Vagina (tissue), 2 donors: ENCODE measurements around the gene RGS2.

Source experiments
- POLR2A ChIP-seq, 2 donors: fragments of 450-650 bp; IDR thresholded peaks; one replicate each; pipeline ENCODE4 v1.6.1; 2017; ENCODE audit warnings: antibody characterized with exemption in 2 of 2, mild to moderate bottlenecking in 2 of 2, moderate library complexity in 2 of 2
- TF ChIP-seq, protein P1 (sequence below), 3 experiments: fragments of 450-650 bp in 2 of 3; fragments of 200-600 bp in 1 of 3; sonication (generic) in 1 of 3; IDR thresholded peaks; one replicate each; pipeline ENCODE4 v1.5.1; 2017 to 2019; ENCODE audit warnings: antibody characterized with exemption in 3 of 3, mild to moderate bottlenecking in 2 of 3, moderate library complexity in 2 of 3

GRCh38 chr1:192783791-192784190, 25.0 kb upstream of the RGS2 start:
- TF ChIP-seq, protein P1, sequence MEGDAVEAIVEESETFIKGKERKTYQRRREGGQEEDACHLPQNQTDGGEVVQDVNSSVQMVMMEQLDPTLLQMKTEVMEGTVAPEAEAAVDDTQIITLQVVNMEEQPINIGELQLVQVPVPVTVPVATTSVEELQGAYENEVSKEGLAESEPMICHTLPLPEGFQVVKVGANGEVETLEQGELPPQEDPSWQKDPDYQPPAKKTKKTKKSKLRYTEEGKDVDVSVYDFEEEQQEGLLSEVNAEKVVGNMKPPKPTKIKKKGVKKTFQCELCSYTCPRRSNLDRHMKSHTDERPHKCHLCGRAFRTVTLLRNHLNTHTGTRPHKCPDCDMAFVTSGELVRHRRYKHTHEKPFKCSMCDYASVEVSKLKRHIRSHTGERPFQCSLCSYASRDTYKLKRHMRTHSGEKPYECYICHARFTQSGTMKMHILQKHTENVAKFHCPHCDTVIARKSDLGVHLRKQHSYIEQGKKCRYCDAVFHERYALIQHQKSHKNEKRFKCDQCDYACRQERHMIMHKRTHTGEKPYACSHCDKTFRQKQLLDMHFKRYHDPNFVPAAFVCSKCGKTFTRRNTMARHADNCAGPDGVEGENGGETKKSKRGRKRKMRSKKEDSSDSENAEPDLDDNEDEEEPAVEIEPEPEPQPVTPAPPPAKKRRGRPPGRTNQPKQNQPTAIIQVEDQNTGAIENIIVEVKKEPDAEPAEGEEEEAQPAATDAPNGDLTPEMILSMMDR (IDR thresholded peaks at IDR 0.05): no peak
- no peak for TF ChIP-seq POLR2A (IDR thresholded peaks at IDR 0.05)
